IMR-90 (cell line): ENCODE data around the gene ICAM1. TPM values are rescaled to one million over a fixed set of nuclear protein-coding genes. Genes with fewer than 3 reads are reported as not detected.
"Not testable (repeated sequence)": the region's sequence is repeated elsewhere in the genome, so short reads cannot be mapped to it uniquely, and the experiment has no call there.

Experiments used
- ATAC-seq: fragments of 200-7000 bp; cut with Tn5 transposase; 2 replicates; pipeline ENCODE4 v1.9.1; 2020; ENCODE audit warnings: low read depth, mild to moderate bottlenecking, moderate library complexity
- BruUV-seq: library from RNA; stranded (reverse); fragments of 400-500 nt; replicated peaks from 2 replicates; lab custom pipeline; 2021; lab: Mats Ljungman, UMichigan
- CTCF ChIA-PET: fragments of 300-600 bp; formaldehyde crosslinking; extraction: SDS; loops from one replicate; lab custom pipeline; 2021; ENCODE audit warnings: antibody characterized with exemption; lab: Yijun Ruan, JAX
- POLR2A ChIA-PET: fragments of 300-600 bp; sonication (Branson Sonifier 250); formaldehyde crosslinking; loops from one replicate; lab custom pipeline; 2022; ENCODE audit warnings: antibody characterized with exemption; ENCODE audit not compliant: unreplicated experiment; lab: Charles Lee
- DNase-seq: peaks from one replicate; pipeline ENCODE4 v3.0.0; 2013
- H2AFZ ChIP-seq: replicated peaks from 2 replicates; pipeline ENCODE3; 2013; ENCODE audit warnings: low read length, mild to moderate bottlenecking; ENCODE audit not compliant: poor library complexity
- H2AK5ac ChIP-seq: 2 replicates; pipeline ENCODE4 v1.6.1; 2013; ENCODE audit warnings: low read depth, low read length, inconsistent platforms
- H2AK9ac ChIP-seq: replicated peaks from 2 replicates; pipeline ENCODE3; 2013; ENCODE audit warnings: mild to moderate bottlenecking, low read depth, low read length, moderate library complexity; ENCODE audit not compliant: poor library complexity
- H2BK120ac ChIP-seq: 2 replicates; pipeline ENCODE4 v1.6.1; 2013; ENCODE audit warnings: low read depth, low read length, inconsistent platforms
- H2BK15ac ChIP-seq: 3 replicates; pipeline ENCODE4 v1.6.1; 2013; ENCODE audit warnings: low read depth, low read length, inconsistent platforms
- H2BK20ac ChIP-seq: 2 replicates; pipeline ENCODE4 v1.6.1; 2013; ENCODE audit warnings: low read depth, mild to moderate bottlenecking, inconsistent platforms, low read length, moderate library complexity
- H2BK5ac ChIP-seq: 2 replicates; pipeline ENCODE4 v1.6.1; 2013; ENCODE audit warnings: mild to moderate bottlenecking, low read depth, low read length, inconsistent platforms; ENCODE audit not compliant: poor library complexity, severe bottlenecking
- H3K14ac ChIP-seq: replicated peaks from 2 replicates; pipeline ENCODE4 v1.6.1; 2013; ENCODE audit warnings: low read depth, low read length, inconsistent platforms
- H3K18ac ChIP-seq: 2 replicates; pipeline ENCODE4 v1.6.1; 2013; ENCODE audit warnings: low read depth, low read length, control low read depth
- H3K23ac ChIP-seq: 2 replicates; pipeline ENCODE4 v1.6.1; 2013; ENCODE audit warnings: low read depth, low read length, inconsistent platforms
- H3K27ac ChIP-seq: 2 replicates; pipeline ENCODE4 v1.5.1; 2013; ENCODE audit warnings: mild to moderate bottlenecking, control low read depth, low read length; ENCODE audit not compliant: insufficient read depth
- H3K27me3 ChIP-seq: 2 replicates; pipeline ENCODE4 v1.6.1; 2013; ENCODE audit warnings: low read length; ENCODE audit not compliant: control insufficient read depth, insufficient read depth
- H3K36me3 ChIP-seq: 2 replicates; pipeline ENCODE4 v1.6.1; 2013; ENCODE audit warnings: low read length, mixed read lengths; ENCODE audit not compliant: control insufficient read depth, insufficient read depth
- H3K4ac ChIP-seq: 2 replicates; pipeline ENCODE4 v1.6.1; 2013; ENCODE audit warnings: low read depth, low read length, inconsistent platforms
- H3K4me1 ChIP-seq: 2 replicates; pipeline ENCODE4 v1.6.1; 2013; ENCODE audit warnings: low read length, mixed read lengths; ENCODE audit not compliant: control insufficient read depth, insufficient read depth
- H3K4me2 ChIP-seq: 2 replicates; pipeline ENCODE4 v1.6.1; 2013; ENCODE audit warnings: low read depth, mild to moderate bottlenecking, control low read depth, low read length, moderate library complexity
- H3K4me3 ChIP-seq: 2 replicates; pipeline ENCODE4 v1.5.1; 2013; ENCODE audit warnings: low read depth, mild to moderate bottlenecking, control low read depth, low read length, moderate library complexity; ENCODE audit not compliant: insufficient read depth
- H3K56ac ChIP-seq: 2 replicates; pipeline ENCODE4 v1.6.1; 2013; ENCODE audit warnings: low read length, inconsistent platforms; ENCODE audit not compliant: insufficient read depth; ENCODE audit errors: extremely low read depth
- H3K79me1 ChIP-seq, 2 experiments: 2 replicates each; pipeline ENCODE4 v1.6.1; 2013; ENCODE audit warnings: low read length in 2 of 2, inconsistent platforms in 1 of 2, low read depth in 1 of 2
- H3K9ac ChIP-seq: 2 replicates; pipeline ENCODE4 v1.6.1; 2013; ENCODE audit warnings: low read depth, low read length, control low read depth
- H3K9me1 ChIP-seq: 2 replicates; pipeline ENCODE4 v1.6.1; 2013; ENCODE audit warnings: low read length, inconsistent platforms; ENCODE audit not compliant: insufficient read depth
- H3K9me3 ChIP-seq: 2 replicates; pipeline ENCODE4 v1.6.1; 2013; ENCODE audit warnings: low read length; ENCODE audit not compliant: control insufficient read depth, insufficient read depth
- H4K20me1 ChIP-seq: 2 replicates; pipeline ENCODE4 v1.6.1; 2013; ENCODE audit warnings: low read length, inconsistent platforms; ENCODE audit not compliant: insufficient read depth
- H4K5ac ChIP-seq: 2 replicates; pipeline ENCODE4 v1.6.1; 2013; ENCODE audit warnings: mild to moderate bottlenecking, low read depth, low read length, control low read depth
- H4K8ac ChIP-seq, 2 experiments: 2 replicates each; pipeline ENCODE4 v1.6.1; 2013; ENCODE audit warnings: low read depth in 2 of 2, low read length in 2 of 2, control low read depth in 1 of 2, inconsistent platforms in 1 of 2
- H4K91ac ChIP-seq: 2 replicates; pipeline ENCODE4 v1.6.1; 2013; ENCODE audit warnings: low read depth, low read length, inconsistent platforms; ENCODE audit not compliant: insufficient read depth
- WGBS, 2 experiments: methylation state at CpG; one replicate each; pipeline versions ENCODE4 v1.1.5 to v1.1.7; 2013; ENCODE audit warnings: missing lambda C conversion rate in 2 of 2; ENCODE audit not compliant: insufficient read length in 1 of 2; ENCODE audit errors: extremely low coverage in 2 of 2; 5-methylcytosine and 5-hydroxymethylcytosine counted together
- dilution Hi-C: fragments of 300-500 bp; cut with HindIII; formaldehyde crosslinking; loops from one replicate; pipeline ENCODE4 v1.14.3; 2018; ENCODE audit warnings: low sequenced_read_pairs; ENCODE audit not compliant: unreplicated experiment
- in situ Hi-C: fragments of 300-500 bp; cut with MboI; formaldehyde crosslinking; loops from 3 replicates; pipeline ENCODE4 v1.14.3; 2019; ENCODE audit warnings: low sequenced_read_pairs, inconsistent platforms, mixed read lengths
- intact Hi-C: fragments of 100-400 bp; cut with micrococcal nuclease; formaldehyde crosslinking; loops from 2 replicates; pipeline ENCODE4 v1.10.0; 2022
- polyA plus RNA-seq, 3 experiments: library from polyadenylated mRNA; depleted of rRNA; stranded (reverse); fragments of >200 nt; gene quantifications; 2 replicates each; pipeline ENCODE4 v1.2.3, GENCODE V29; 2012; ENCODE audit warnings: low replicate concordance in 1 of 3
- total RNA-seq: library from RNA; depleted of rRNA; stranded (reverse); fragments of >200 nt; gene quantifications from 2 replicates; pipeline ENCODE4 v1.2.3, GENCODE V29; 2012

ICAM1 gene
- total and polyA plus RNA-seq, 2 of the 4 experiments (the other 2 are of a cell fraction), result 10.6 to 19.1 TPM

DNA sequence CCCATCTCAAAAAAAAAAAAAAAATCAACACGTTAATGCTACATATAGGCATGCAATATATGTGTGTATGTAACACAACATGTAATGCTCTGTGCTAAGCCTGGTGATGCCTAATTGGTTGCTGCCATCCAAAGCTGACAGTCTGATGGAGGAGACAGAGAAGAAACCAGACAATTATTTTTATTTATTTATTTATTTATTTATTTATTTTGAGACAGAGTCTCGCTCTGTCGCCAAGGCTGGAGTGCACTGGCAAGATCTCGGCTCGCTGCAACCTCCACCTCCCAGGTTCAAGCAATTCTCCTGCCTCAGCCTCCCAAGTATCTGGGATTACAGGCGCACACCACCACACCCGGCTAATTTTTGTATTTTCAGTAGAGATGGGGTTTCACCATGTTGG is 35.5 kb upstream of the ICAM1 start:
- H4K20me1 ChIP-seq, H3K4me3 ChIP-seq, H2AK5ac ChIP-seq, H3K27ac ChIP-seq, H2AK9ac ChIP-seq, H3K14ac ChIP-seq, CTCF ChIA-PET, DNase-seq, H3K36me3 ChIP-seq, H3K9ac ChIP-seq, H3K56ac ChIP-seq, H3K27me3 ChIP-seq, POLR2A ChIA-PET, H2BK20ac ChIP-seq, ATAC-seq, H4K5ac ChIP-seq, H2BK5ac ChIP-seq, H3K23ac ChIP-seq, H3K4ac ChIP-seq, H2BK120ac ChIP-seq, H3K9me1 ChIP-seq, in situ Hi-C loops, H3K18ac ChIP-seq, H4K8ac ChIP-seq, H3K79me1 ChIP-seq, H2BK15ac ChIP-seq, H2AFZ ChIP-seq, H3K4me2 ChIP-seq, BruUV-seq, intact Hi-C loops, H3K9me3 ChIP-seq, H4K91ac ChIP-seq, dilution Hi-C loops: not testable (repeated sequence)
- WGBS, 2 experiments, result no CpG with 5 or more reads among the region's 7 CpGs
- peaks cover 14% of the 10 kb centered on the region for H3K4me1 ChIP-seq
